ENCODE data around the gene CDKN2AIPNL. TPM values are rescaled to one million over a fixed set of nuclear protein-coding genes. Genes with fewer than 3 reads are reported as not detected.

CDKN2AIPNL gene
- total and polyA plus RNA-seq, 2 of the 4 experiments (the other 2 are of a cell fraction): 14.0 to 18.1 TPM

GRCh38 chr5:134413046-134413445, 1.4 kb upstream of the CDKN2AIPNL start:
- Histone ChIP-seq H3K9me3 (ENCODE audit: control insufficient read depth, insufficient read depth, low read length) (no peaks in the 10 kb centered on the region), H2AFZ (replicated peaks; ENCODE audit: low read length, poor library complexity) (no peak overlapping the region), H3K79me1 (ENCODE audit: low read depth in 1 of 2, low read length in 2 of 2) (peaks cover 23 to 33% of the 10 kb centered on the region in 2 experiments), H3K27me3 (ENCODE audit: control insufficient read depth, insufficient read depth, low read length) (no peaks in the 10 kb centered on the region), H3K9me1 (ENCODE audit: insufficient read depth, low read length) (peaks cover 5% of the 10 kb centered on the region), H3K9ac (ENCODE audit: low read depth, low read length) (no peak overlapping the region), H3K4ac (ENCODE audit: low read depth, low read length) (no peak overlapping the region), H2BK5ac (ENCODE audit: low read depth, low read length, poor library complexity, severe bottlenecking) (no peak overlapping the region), H2AK9ac (replicated peaks; ENCODE audit: low read depth, low read length, poor library complexity) (no peak overlapping the region), H2BK20ac (ENCODE audit: low read depth, low read length) (no peak overlapping the region), H2AK5ac (ENCODE audit: low read depth, low read length) (no peak overlapping the region), H4K8ac (ENCODE audit: low read depth in 2 of 2, low read length in 2 of 2) (no peak overlapping the region), H3K27ac (ENCODE audit: insufficient read depth, low read length) (no peak overlapping the region), H3K14ac (replicated peaks; ENCODE audit: low read depth, low read length) (no peak overlapping the region), H3K4me1 (ENCODE audit: control insufficient read depth, insufficient read depth, low read length) (peaks cover 8% of the 10 kb centered on the region), H2BK120ac (ENCODE audit: low read depth, low read length) (no peak overlapping the region), H4K5ac (ENCODE audit: low read depth, low read length) (no peak overlapping the region), H3K36me3 (ENCODE audit: control insufficient read depth, insufficient read depth, low read length) (peaks cover 2% of the 10 kb centered on the region), H3K56ac (ENCODE audit: extremely low read depth, insufficient read depth, low read length) (no peak overlapping the region), H3K4me3 (ENCODE audit: insufficient read depth, low read depth, low read length) (no peak overlapping the region), H2BK15ac (ENCODE audit: low read depth, low read length) (no peak overlapping the region), H3K23ac (ENCODE audit: low read depth, low read length) (no peak overlapping the region), H3K4me2 (ENCODE audit: low read depth, low read length) (no peak overlapping the region), H4K91ac (ENCODE audit: insufficient read depth, low read depth, low read length) (no peak overlapping the region), H3K18ac (ENCODE audit: low read depth, low read length) (no peak overlapping the region), H4K20me1 (ENCODE audit: insufficient read depth, low read length) (no peaks in the 10 kb centered on the region; the same call in 1 of the 2 replicates)
- DNase-seq: no peak
- TF ChIP-seq RCOR1 (IDR thresholded peaks at IDR 0.05; ENCODE audit: insufficient replicate concordance, low read length): no peak
- TF ChIP-seq MAZ (IDR thresholded peaks at IDR 0.05; ENCODE audit: borderline replicate concordance, low read depth, low read length): no peak
- POLR2A ChIA-PET (ENCODE audit: unreplicated experiment): no interaction called here
- no peak for ATAC-seq (ENCODE audit: low read depth)
- WGBS, 2 experiments (ENCODE audit: extremely low coverage in 2 of 2, insufficient read length in 1 of 2): no CpG with 5 or more reads among the region's 2 CpGs
- no TSS peak for BruUV-seq (replicated peaks)
- dilution Hi-C loops (cut with HindIII; ENCODE audit: low sequenced_read_pairs, unreplicated experiment): no loop called here
- in situ Hi-C loops (cut with MboI; ENCODE audit: low sequenced_read_pairs): loop anchor here (10.0 kb wide), 1 partner anchor 112 kb away; the partner anchor contains the start of gene JADE2
- CTCF ChIA-PET: interaction anchor here (2.0 kb wide), 1 partner anchor 115 kb away, joined by 4 read pairs; no protein-coding TSS in a partner anchor
- intact Hi-C loops (cut with micrococcal nuclease): no loop called here
